Heart right ventricle (tissue), 16 donors: ENCODE measurements around the gene ATP2C2. TPM values are rescaled to one million over a fixed set of nuclear protein-coding genes. Genes with fewer than 3 reads are reported as not detected.

ENCODE experiments used
- ATAC-seq, 8 donors: fragments of 200-7000 bp; cut with Tn5 transposase; one replicate each; pipeline ENCODE4 v1.9.1; 2020; ENCODE audit warnings: mild to moderate bottlenecking in 8 of 8, moderate library complexity in 8 of 8, moderate number of reproducible peaks in 1 of 8
- DNase-seq, 2 donors: peaks; one replicate each; pipeline ENCODE4 v3.0.0-alpha.2; 2020
- H3K27ac ChIP-seq, 10 donors: fragments of 200-600 bp; sonication (generic) in 2 of 10; one replicate each; pipeline versions ENCODE4 v1.5.0 to v1.8.0; 2020 to 2022; ENCODE audit warnings: mild to moderate bottlenecking in 3 of 10
- H3K27me3 ChIP-seq, 7 donors: fragments of 200-600 bp; one replicate each; pipeline ENCODE4 v1.8.0; 2021 to 2022; ENCODE audit warnings: mild to moderate bottlenecking in 2 of 7
- H3K36me3 ChIP-seq, 9 donors: fragments of 200-600 bp; sonication (generic) in 1 of 9; one replicate each; pipeline versions ENCODE4 v1.5.0 to v1.8.0; 2020 to 2022; ENCODE audit warnings: mild to moderate bottlenecking in 2 of 9
- H3K4me1 ChIP-seq, 9 donors: fragments of 200-600 bp; sonication (generic) in 1 of 9; one replicate each; pipeline versions ENCODE4 v1.5.0 to v1.8.0; 2020 to 2022; ENCODE audit warnings: mild to moderate bottlenecking in 4 of 9
- H3K4me3 ChIP-seq, 10 donors: fragments of 200-600 bp; sonication (generic) in 2 of 10; one replicate each; pipeline versions ENCODE4 v1.5.0 to v1.8.0; 2020 to 2022; ENCODE audit warnings: mild to moderate bottlenecking in 7 of 10, moderate library complexity in 2 of 10
- H3K9me3 ChIP-seq, 11 donors: fragments of 200-600 bp in 10 of 11; sonication (generic) in 2 of 11; one replicate each; pipeline versions ENCODE4 v1.5.0 to v1.8.0; 2013 to 2022; ENCODE audit warnings: mild to moderate bottlenecking in 2 of 11, control low read depth in 1 of 11, moderate library complexity in 1 of 11
- CTCF ChIP-seq, 9 donors: fragments of 200-600 bp; sonication (generic) in 2 of 9; IDR thresholded peaks; one replicate each; pipeline versions ENCODE4 v1.5.0 to v1.8.0; 2021 to 2022; ENCODE audit warnings: antibody characterized with exemption in 9 of 9, mild to moderate bottlenecking in 5 of 9, moderate library complexity in 1 of 9
- WGBS, 2 donors: extraction: QIAGEN DNeasy Blood & Tissue Kit; methylation state at CpG; one replicate each; pipeline ENCODE4 v1.1.7; 2013; ENCODE audit warnings: inconsistent platforms in 1 of 2; 5-methylcytosine and 5-hydroxymethylcytosine counted together
- intact Hi-C, 10 donors: fragments of 100-400 bp; cut with DNase I; formaldehyde crosslinking; loops; one replicate each; pipeline versions ENCODE4 v1.11.1 to v1.14.2; 2022
- polyA plus RNA-seq, 2 donors: library from polyadenylated mRNA; stranded (reverse); fragments of 200-250 nt; gene quantifications; one replicate each; pipeline ENCODE4 v1.2.3, GENCODE V29; 2013
- total RNA-seq, 10 donors: library from RNA; stranded (reverse); fragmentation: NEBNext Ultra II Directional in 3 of 10; extraction: Animal tissue kit (Norgen Biotek cat#: 25700) in 3 of 10; gene quantifications; one replicate each; pipeline versions ENCODE4 v1.2.1 to v1.2.4, GENCODE V29; 2021 to 2023
- donor health status: Arrhythmogenic right ventricular cardiomyopathy.
- donor health status: ischemic (EF 13 %, LVEDD 7.1; RV severe dilation, severe dysfunction).
- donor health status: healthy with polysubstance abuse.
- donor health status: DM: no; HTN: yes; CAD: no.
- donor health status: DM: no; HTN: no; CAD: no.
- donor health status: ischemic (EF 25% LVEDD 6.9; RV normal size, moderate dysfunction).
- donor health status: ischemic (EF 25% LVEDD 5.7; RV mildly dilated, moderate dysfunction).
- donor health status: healthy.
- donor health status: DM: yes; HTN: yes; CAD: no.
- donor health status: Ischemic cardiomyopathy.
- donor health status: ischemic (EF 35%, LVEDD 5.7; RV mildly dilated, moderate dysfunction).
- donor health status: nonischemic (EF 11% LVEDD 7.7; RV severe dilation, severe dysfunction).
- donor health status: DM: yes; HTN: yes; CAD: no.
- donor health status: PGD.
- donor health status: ischemic (EF 29% LVEDD 5.4; RV normal size, mild dysfunction).
- donor health status: nonischemic (EF 23%, LVEDD 6.1; RV moderate dilation, normal function).

Gene ATP2C2
- total and polyA plus RNA-seq, 12 donors = 0.01 TPM; not detected in 11

- Histone ChIP-seq H3K9me3 (peaks cover 0 to 7% (median 3%) of the 10 kb centered on the region in 11 donors), H3K4me1 (no peaks in the 10 kb centered on the region), H3K27ac (no peak overlapping the region), H3K27me3 (peaks cover 0 to 22% (median 4%) of the 10 kb centered on the region in 7 donors), H3K36me3 (no peaks in the 10 kb centered on the region), H3K4me3 (no peak overlapping the region)
- WGBS, 2 donors = 79 to 87% methylated on average over 4 of the region's 4 CpGs
- ATAC-seq = no peak
- DNase-seq = no peak
- intact Hi-C loops = loop anchor here in 1 of 10 donors (5.0 kb wide), 1 partner anchor 65 kb away; no protein-coding TSS in a partner anchor
- TF ChIP-seq CTCF (IDR thresholded peaks at IDR 0.05) = no peak
Measured at GRCh38 chr16:84322749-84323148, 45.6 kb upstream of the ATP2C2 start.

- H3K36me3 ChIP-seq = no peaks in the 10 kb centered on the region
- 84 to 86% methylated on average over 7 of the region's 7 CpGs for WGBS, 2 donors
Measured at GRCh38 chr16:84323606-84324005, 44.7 kb upstream of the ATP2C2 start.

GRCh38 chr16:84324434-84325262 lies 43.7 kb upstream of the ATP2C2 start:
- Histone ChIP-seq H3K27me3 (peaks cover 0 to 22% (median 6%) of the 10 kb centered on the region in 7 donors), H3K36me3 (no peaks in the 10 kb centered on the region), H3K4me1 (no peaks in the 10 kb centered on the region), H3K9me3 (no peaks in the 10 kb centered on the region), H3K27ac (no peak overlapping the region), H3K4me3 (no peak overlapping the region)
- no peak for DNase-seq
- TF ChIP-seq CTCF (IDR thresholded peaks at IDR 0.05) = no peak
- intact Hi-C loops = loop anchor here in 1 of 10 donors (5.0 kb wide), 1 partner anchor 67 kb away; no protein-coding TSS in a partner anchor
- WGBS, 2 donors = 41 to 46% methylated on average over 2 of the region's 2 CpGs
- no peak for ATAC-seq

More at GRCh38 chr16:84323606-84324005, 44.7 kb upstream of the ATP2C2 start:
- ATAC-seq (no peak), DNase-seq (no peak)
- Histone ChIP-seq H3K4me1 (no peaks in the 10 kb centered on the region), H3K9me3 (no peaks in the 10 kb centered on the region), H3K27me3 (peaks cover 0 to 22% (median 6%) of the 10 kb centered on the region in 7 donors), H3K27ac (no peak overlapping the region), H3K4me3 (no peak overlapping the region)
- intact Hi-C loops = loop anchor here in 1 of 10 donors (5.0 kb wide), 1 partner anchor 66 kb away; no protein-coding TSS in a partner anchor
- TF ChIP-seq CTCF (IDR thresholded peaks at IDR 0.05) = no peak

GRCh38 chr16:84326545-84326944 lies 41.8 kb upstream of the ATP2C2 start:
- Histone ChIP-seq H3K4me3 (no peak overlapping the region), H3K27me3 (peaks cover 0 to 15% (median 4%) of the 10 kb centered on the region in 7 donors), H3K4me1 (no peaks in the 10 kb centered on the region), H3K36me3 (no peaks in the 10 kb centered on the region), H3K27ac (no peak overlapping the region), H3K9me3 (no peaks in the 10 kb centered on the region)
- DNase-seq (no peak), ATAC-seq (no peak)
- no peak for TF ChIP-seq CTCF (IDR thresholded peaks at IDR 0.05)
- intact Hi-C loops = no loop called here
- 74 to 79% methylated on average over 2 of the region's 2 CpGs for WGBS, 2 donors
